Measurements from ENCODE around the gene HOMER2.
"Not testable (repeated sequence)": the region's sequence is repeated elsewhere in the genome, so short reads cannot be mapped to it uniquely, and the experiment has no call there.

Gene HOMER2

GRCh38 chr15:82893473-82893872 is 59.0 kb downstream of the HOMER2 start:
- DNase-seq: not testable (repeated sequence)

- no peak for DNase-seq
Observed at GRCh38 chr15:82892573-82892972, 59.9 kb downstream of the HOMER2 start.

- no peak for DNase-seq
Observed at GRCh38 chr15:82890995-82891390, 61.5 kb downstream of the HOMER2 start.

GRCh38 chr15:82890338-82890994 is 62.1 kb downstream of the HOMER2 start:
- DNase-seq: peak; percentile 9

GRCh38 chr15:82882273-82882928 is 70.1 kb downstream of the HOMER2 start:
- no peak for DNase-seq

- no peak for DNase-seq
Observed at GRCh38 chr15:82881747-82882146, 70.8 kb downstream of the HOMER2 start.

- no peak for DNase-seq
Observed at GRCh38 chr15:82880704-82881103, 71.8 kb downstream of the HOMER2 start.

GRCh38 chr15:82878325-82878724 is 74.2 kb downstream of the HOMER2 start:
- no peak for DNase-seq

- no peak for DNase-seq
Observed at GRCh38 chr15:82877825-82878224, 74.7 kb downstream of the HOMER2 start.

GRCh38 chr15:82875411-82876003 is 77.0 kb downstream of the HOMER2 start:
- peak; percentile 64 for DNase-seq

GRCh38 chr15:82874961-82875360 is 77.6 kb downstream of the HOMER2 start:
- DNase-seq: no peak

- no peak for DNase-seq
Observed at GRCh38 chr15:82874267-82874666, 78.3 kb downstream of the HOMER2 start.

GRCh38 chr15:82873000-82873680 is 79.4 kb downstream of the HOMER2 start:
- no peak for DNase-seq

GRCh38 chr15:82871832-82872484 is 80.6 kb downstream of the HOMER2 start:
- no peak for DNase-seq

- no peak for DNase-seq
Observed at GRCh38 chr15:82871358-82871757, 81.2 kb downstream of the HOMER2 start.

- no peak for DNase-seq
Observed at GRCh38 chr15:82870727-82871320, 81.7 kb downstream of the HOMER2 start.

GRCh38 chr15:82865981-82866380 is 86.5 kb downstream of the HOMER2 start:
- DNase-seq: not testable (repeated sequence)

GRCh38 chr15:82865581-82865980 is 86.9 kb downstream of the HOMER2 start:
- not testable (repeated sequence) for DNase-seq

- DNase-seq: no peak
Observed at GRCh38 chr15:82864967-82865366, 87.6 kb downstream of the HOMER2 start.

- DNase-seq: no peak
Observed at GRCh38 chr15:82862886-82863285, 89.6 kb downstream of the HOMER2 start.

GRCh38 chr15:82858932-82859331 is 93.6 kb downstream of the HOMER2 start:
- no peak for DNase-seq

- no peak for DNase-seq
Observed at GRCh38 chr15:82856397-82857170, 95.9 kb downstream of the HOMER2 start.
